ENCODE measurements around the gene GAL.

- no peak for TF ChIP-seq POLR2AphosphoS5 (IDR thresholded peaks at IDR 0.05; ENCODE audit: low read depth, low read length)
- TF ChIP-seq REST (IDR thresholded peaks at IDR 0.05; ENCODE audit: insufficient read depth in 1 of 2, low read depth in 2 of 2, low read length in 2 of 2): no peak
- no peak for TF ChIP-seq TAF1 (IDR thresholded peaks at IDR 0.05; ENCODE audit: borderline replicate concordance, insufficient read depth, low read length)
- TF ChIP-seq SIN3A (IDR thresholded peaks at IDR 0.05; ENCODE audit: borderline replicate concordance, insufficient read depth, low read length): no peak
These were observed 10.3 kb downstream of the GAL start for GRCh38 chr11:68694431-68695297.
